Sigmoid colon (tissue), 7 donors: ENCODE measurements around the gene CHCHD5. TPM values are rescaled to one million over a fixed set of nuclear protein-coding genes. Genes with fewer than 3 reads are reported as not detected.
A peak's percentile ranks its signal among the peaks of the same experiment; 100 is the strongest.

Source experiments
- DNase-seq: peaks from one replicate; pipeline ENCODE4 v3.0.0-alpha.2; 2019
- H3K27ac ChIP-seq, 4 donors: fragments of 200-600 bp; sonication (generic); one replicate each; pipeline ENCODE4 v1.5.1; 2016 to 2019; ENCODE audit warnings: mild to moderate bottlenecking in 1 of 4
- H3K27me3 ChIP-seq, 3 donors: fragments of 200-600 bp; sonication (generic); one replicate each; pipeline ENCODE4 v1.5.1; 2019; ENCODE audit warnings: mild to moderate bottlenecking in 1 of 3
- H3K36me3 ChIP-seq, 4 donors: fragments of 200-600 bp; sonication (generic); one replicate each; pipeline ENCODE4 v1.5.1; 2016 to 2019
- H3K4me1 ChIP-seq, 4 donors: fragments of 200-600 bp; sonication (generic); one replicate each; pipeline ENCODE4 v1.5.1; 2017 to 2019
- H3K4me3 ChIP-seq, 4 donors: fragments of 200-600 bp; sonication (generic); one replicate each; pipeline ENCODE4 v1.5.1; 2017 to 2019; ENCODE audit warnings: mild to moderate bottlenecking in 2 of 4, moderate library complexity in 1 of 4
- H3K9me3 ChIP-seq, 4 donors: fragments of 200-600 bp in 3 of 4; sonication (generic) in 3 of 4; one replicate each; pipeline versions ENCODE4 v1.5.1 to v1.6.1; 2013 to 2019
- CTCF ChIP-seq, 4 experiments: fragments of 450-650 bp in 3 of 4; fragments of 200-600 bp in 1 of 4; IDR thresholded peaks; one replicate each; pipeline ENCODE4 v1.5.1; 2016 to 2019; ENCODE audit warnings: antibody characterized with exemption in 4 of 4, mild to moderate bottlenecking in 3 of 4, moderate library complexity in 2 of 4
- EP300 ChIP-seq, 4 donors: sonication (generic); formaldehyde crosslinking; IDR thresholded peaks; one replicate each; pipeline ENCODE4 v1.6.1; 2017; ENCODE audit warnings: antibody characterized with exemption in 4 of 4
- POLR2A ChIP-seq, 2 donors: fragments of 450-650 bp; IDR thresholded peaks; one replicate each; pipeline ENCODE4 v1.6.1; 2016; ENCODE audit warnings: antibody characterized with exemption in 2 of 2, mild to moderate bottlenecking in 2 of 2, moderate library complexity in 2 of 2
- POLR2AphosphoS5 ChIP-seq, 4 donors: sonication (generic); formaldehyde crosslinking; IDR thresholded peaks; one replicate each; pipeline ENCODE4 v1.6.1; 2017; ENCODE audit warnings: antibody characterized with exemption in 4 of 4
- WGBS, 2 donors: extraction: QIAGEN DNeasy Blood & Tissue Kit; methylation state at CpG; one replicate each; pipeline ENCODE4 v1.1.7; 2013; 5-methylcytosine and 5-hydroxymethylcytosine counted together
- intact Hi-C: fragments of 100-400 bp; cut with DNase I; formaldehyde crosslinking; loops from one replicate; pipeline ENCODE4 v1.15.1; 2023
- polyA plus RNA-seq, 3 donors: library from polyadenylated mRNA; stranded (reverse); fragments of 200-250 nt; gene quantifications; one replicate each; pipeline ENCODE4 v1.2.3, GENCODE V29; 2013
- total RNA-seq, 4 donors: library from RNA; depleted of rRNA; stranded (reverse); fragments of >200 nt; gene quantifications; one replicate each; pipeline ENCODE4 v1.1.0, GENCODE V29; 2016
- donor health status: healthy with polysubstance abuse.
- donor health status: Bipolar disorder and iron deficiency.
- donor health status: healthy.

The CHCHD5 gene
- total and polyA plus RNA-seq, 7 donors = 13.8 to 62.5 (median 36.4) TPM

GRCh38 chr2:112584891-112585250 lies 462 bp downstream of the CHCHD5 start:
- intact Hi-C loops = loop anchor here (1.0 to 5.0 kb wide), 3 partner anchors 60 to 528 kb away; partner anchors contain the start of genes SLC20A1, TMEM87B and ZC3H8
- H3K9me3 ChIP-seq = no peaks in the 10 kb centered on the region
- DNase-seq = no peak
- peak overlapping the region; percentile 85 to 94 (median 93) for H3K27ac ChIP-seq
- peaks cover 0 to 24% (median 0%) of the 10 kb centered on the region in 4 donors for H3K36me3 ChIP-seq
- H3K27me3 ChIP-seq = no peaks in the 10 kb centered on the region
- H3K4me3 ChIP-seq = peak overlapping the region; percentile 62 to 69 (median 66)
- TF ChIP-seq POLR2AphosphoS5 (IDR thresholded peaks at IDR 0.05) (no peak), POLR2A (IDR thresholded peaks at IDR 0.05) (no peak), EP300 (IDR thresholded peaks at IDR 0.05) (no peak), CTCF (IDR thresholded peaks at IDR 0.05) (no peak)
- H3K4me1 ChIP-seq = peaks cover 0 to 25% (median 18%) of the 10 kb centered on the region in 4 donors
- WGBS, 2 donors = 65 to 66% methylated on average over 3 of the region's 3 CpGs

- H3K27ac ChIP-seq = peak overlapping the region; percentile 85 to 94 (median 93)
- no peaks in the 10 kb centered on the region for H3K27me3 ChIP-seq
- no peaks in the 10 kb centered on the region for H3K9me3 ChIP-seq
- DNase-seq = no peak
- TF ChIP-seq CTCF (IDR thresholded peaks at IDR 0.05) = no peak
- TF ChIP-seq POLR2AphosphoS5 (IDR thresholded peaks at IDR 0.05) = no peak
- TF ChIP-seq EP300 (IDR thresholded peaks at IDR 0.05) = no peak
- no peak for TF ChIP-seq POLR2A (IDR thresholded peaks at IDR 0.05)
- WGBS, 2 donors = 98 to 100% methylated on average over 3 of the region's 3 CpGs
- H3K36me3 ChIP-seq = peaks cover 0 to 24% (median 0%) of the 10 kb centered on the region in 4 donors
- intact Hi-C loops = no loop called here
- peaks cover 0 to 25% (median 18%) of the 10 kb centered on the region in 4 donors for H3K4me1 ChIP-seq
- peak overlapping the region in 3 of 4 donors; percentile 62 to 69 (median 68) for H3K4me3 ChIP-seq
These were observed 991 bp downstream of the CHCHD5 start for GRCh38 chr2:112585400-112585799.

GRCh38 chr2:112585873-112586464 lies 1.6 kb downstream of the CHCHD5 start:
- Histone ChIP-seq H3K36me3 (peaks cover 0 to 24% (median 0%) of the 10 kb centered on the region in 4 donors), H3K27me3 (no peaks in the 10 kb centered on the region), H3K4me1 (peaks cover 0 to 25% (median 18%) of the 10 kb centered on the region in 4 donors), H3K27ac (no peak overlapping the region), H3K9me3 (no peaks in the 10 kb centered on the region), H3K4me3 (no peak overlapping the region)
- intact Hi-C loops = no loop called here
- WGBS, 2 donors = 98% methylated on average over 18 of the region's 18 CpGs
- TF ChIP-seq POLR2AphosphoS5 (IDR thresholded peaks at IDR 0.05) (no peak), POLR2A (IDR thresholded peaks at IDR 0.05) (no peak), CTCF (IDR thresholded peaks at IDR 0.05) (no peak), EP300 (IDR thresholded peaks at IDR 0.05) (no peak)
- no peak for DNase-seq

GRCh38 chr2:112588611-112589045 lies 4.2 kb downstream of the CHCHD5 start:
- Histone ChIP-seq H3K27me3 (no peaks in the 10 kb centered on the region), H3K9me3 (no peaks in the 10 kb centered on the region), H3K4me3 (no peak overlapping the region), H3K36me3 (peaks cover 0 to 34% (median 0%) of the 10 kb centered on the region in 4 donors), H3K27ac (no peak overlapping the region), H3K4me1 (peaks cover 0 to 17% (median 12%) of the 10 kb centered on the region in 4 donors)
- intact Hi-C loops = no loop called here
- 83 to 84% methylated on average over 6 of the region's 6 CpGs for WGBS, 2 donors
- no peak for TF ChIP-seq CTCF (IDR thresholded peaks at IDR 0.05)
- TF ChIP-seq POLR2AphosphoS5 (IDR thresholded peaks at IDR 0.05) = no peak
- no peak for TF ChIP-seq EP300 (IDR thresholded peaks at IDR 0.05)
- TF ChIP-seq POLR2A (IDR thresholded peaks at IDR 0.05) = no peak
- DNase-seq = no peak
